GM04503 (cell line): Measurements from ENCODE around the gene CCR5.
"Not testable (repeated sequence)": the region's sequence is repeated elsewhere in the genome, so short reads cannot be mapped to it uniquely, and the experiment has no call there.

ENCODE experiments used
- DNase-seq: peaks from one replicate; pipeline ENCODE4 v3.0.0-alpha.2; 2012; ENCODE audit warnings: low read depth

The CCR5 gene

DNA sequence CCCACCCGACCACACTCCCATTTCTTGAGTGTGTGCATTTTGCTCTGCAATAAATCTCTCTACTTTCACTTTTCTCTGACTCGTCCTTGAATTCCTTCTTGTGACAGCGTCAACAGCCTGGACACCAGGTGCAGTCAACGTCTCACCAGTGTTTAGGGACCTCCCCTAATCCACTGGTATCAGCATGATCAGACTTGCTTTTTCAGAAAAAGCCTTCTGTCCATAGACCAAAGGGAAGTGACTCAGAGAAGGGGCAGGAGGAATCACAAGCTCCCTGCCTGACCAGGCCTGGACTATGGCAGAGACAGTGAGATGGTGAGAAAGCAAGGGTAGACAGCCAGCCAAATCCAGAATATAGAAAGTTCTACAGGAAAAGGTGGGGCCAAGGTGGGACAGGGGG lies 15.5 kb downstream of the CCR5 start:
- no peak for DNase-seq

DNA sequence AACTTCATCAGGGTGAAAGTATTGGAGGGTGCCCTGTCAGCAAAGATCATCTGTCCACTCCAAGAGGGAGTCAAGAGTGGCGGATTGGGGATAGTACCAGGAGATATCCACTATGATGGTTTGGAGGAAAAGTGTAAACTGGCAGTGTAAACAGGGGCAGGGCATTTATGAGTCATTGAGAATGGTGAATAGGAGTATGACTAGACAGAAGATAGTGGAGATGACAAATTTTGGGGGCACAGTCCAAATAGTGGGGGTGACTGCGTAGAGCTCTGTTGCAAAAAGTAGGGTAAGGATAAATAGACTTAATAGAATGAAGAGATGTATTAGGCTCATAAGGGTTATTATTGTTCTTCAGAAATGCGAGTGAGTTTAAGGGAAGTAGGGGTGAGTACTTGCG lies 18.1 kb downstream of the CCR5 start:
- DNase-seq, result not testable (repeated sequence)

DNA sequence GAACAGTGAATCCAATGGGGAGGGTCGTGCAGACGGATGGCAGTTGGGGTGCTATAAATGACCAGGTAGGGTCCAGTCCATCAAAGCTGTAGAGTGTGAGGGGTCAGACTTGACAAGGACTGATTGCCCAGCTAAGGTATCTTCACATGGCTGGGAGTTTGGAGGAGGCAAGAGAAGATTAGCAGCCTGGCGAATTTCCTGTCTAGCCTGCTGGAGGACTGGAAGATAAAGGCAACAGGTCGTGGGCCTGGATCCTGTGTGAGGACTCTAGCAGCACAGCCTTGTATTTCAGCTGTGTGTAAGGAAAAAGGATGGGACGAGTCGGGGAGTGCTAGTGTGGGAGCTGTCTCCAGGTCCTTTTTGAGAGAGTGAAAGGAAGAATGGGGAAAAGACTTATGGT lies 18.6 kb downstream of the CCR5 start:
- DNase-seq, result no peak

DNA sequence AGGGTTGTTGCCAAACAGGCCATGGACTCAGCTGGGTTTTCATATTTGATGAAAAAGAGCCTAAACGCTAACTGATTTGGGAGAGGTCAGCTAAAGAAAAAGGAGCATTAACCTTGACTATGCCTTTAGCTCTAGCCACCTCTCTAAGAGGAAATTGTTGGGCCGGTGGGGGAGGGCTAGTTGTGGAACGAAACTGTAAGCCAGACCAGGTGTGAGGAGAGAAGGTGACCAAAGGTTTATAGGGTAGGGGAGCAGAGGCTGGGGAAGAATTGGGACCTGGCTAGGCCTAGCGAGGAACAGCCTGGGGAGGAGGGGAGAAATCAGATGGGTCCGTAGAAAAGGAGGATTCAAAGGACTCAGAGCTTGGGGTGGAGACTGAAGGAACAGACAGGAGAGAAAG lies 20.8 kb downstream of the CCR5 start:
- DNase-seq, result not testable (repeated sequence)

DNA sequence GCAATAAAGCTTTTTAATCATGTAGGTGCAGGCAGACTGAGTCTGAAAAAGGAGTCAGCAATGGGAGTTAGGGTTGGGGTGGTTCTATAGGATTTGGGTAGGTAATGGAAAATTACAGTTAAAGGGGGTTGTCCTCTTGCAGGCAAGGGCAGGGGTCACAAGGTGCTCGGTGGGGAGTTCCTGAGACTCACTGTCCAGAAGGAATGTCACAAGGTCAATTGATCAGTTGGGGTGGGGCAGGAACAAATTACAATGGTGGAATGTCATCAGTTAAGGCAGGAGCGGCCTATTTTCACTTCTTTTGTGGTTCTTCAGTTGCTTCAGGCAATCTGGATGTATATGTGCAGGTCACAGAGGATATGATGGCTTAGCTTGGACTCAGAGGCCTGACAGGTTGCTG lies 22.3 kb downstream of the CCR5 start:
- no peak for DNase-seq

DNA sequence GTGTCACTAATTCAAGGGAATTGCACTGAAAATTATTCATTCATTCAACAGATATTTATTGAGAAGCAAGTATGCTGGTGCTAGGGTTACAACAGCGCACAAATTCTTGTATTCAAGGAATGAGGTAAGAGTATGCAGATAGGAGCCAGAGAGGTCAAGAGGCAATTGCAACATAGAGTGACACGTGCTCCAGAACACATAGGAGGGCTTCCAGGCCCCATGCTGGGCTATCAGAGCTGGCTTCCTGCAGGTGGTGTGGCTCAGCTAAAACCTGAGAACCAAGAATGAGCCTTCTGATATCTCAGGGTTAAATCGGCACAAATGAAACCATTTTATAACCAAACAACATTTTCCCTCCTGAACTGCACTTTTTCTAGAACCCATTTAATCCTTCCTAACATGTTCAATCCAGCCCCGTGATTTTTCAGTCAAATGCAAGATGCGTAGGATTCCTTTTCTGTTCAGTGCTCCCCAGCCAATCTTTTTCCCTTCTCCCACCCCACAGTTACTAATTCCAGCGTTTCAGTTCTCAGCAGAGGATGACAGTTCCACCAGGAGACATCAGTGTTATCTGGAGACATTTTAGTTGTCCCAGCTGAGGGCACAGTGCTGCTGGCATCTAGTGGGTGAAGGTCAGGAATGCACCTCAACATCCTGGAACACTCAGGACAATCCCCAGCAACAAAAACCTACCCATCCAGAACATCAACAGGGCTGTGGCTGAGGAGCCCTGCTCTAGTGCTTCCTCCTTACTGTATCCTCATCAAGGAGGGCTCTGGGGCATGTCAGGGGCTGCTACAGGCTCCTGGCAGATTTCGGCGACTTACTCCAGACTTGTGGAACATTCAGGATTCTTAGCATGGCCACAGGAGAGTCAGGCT lies 23.0 kb downstream of the CCR5 start:
- no peak for DNase-seq

DNA sequence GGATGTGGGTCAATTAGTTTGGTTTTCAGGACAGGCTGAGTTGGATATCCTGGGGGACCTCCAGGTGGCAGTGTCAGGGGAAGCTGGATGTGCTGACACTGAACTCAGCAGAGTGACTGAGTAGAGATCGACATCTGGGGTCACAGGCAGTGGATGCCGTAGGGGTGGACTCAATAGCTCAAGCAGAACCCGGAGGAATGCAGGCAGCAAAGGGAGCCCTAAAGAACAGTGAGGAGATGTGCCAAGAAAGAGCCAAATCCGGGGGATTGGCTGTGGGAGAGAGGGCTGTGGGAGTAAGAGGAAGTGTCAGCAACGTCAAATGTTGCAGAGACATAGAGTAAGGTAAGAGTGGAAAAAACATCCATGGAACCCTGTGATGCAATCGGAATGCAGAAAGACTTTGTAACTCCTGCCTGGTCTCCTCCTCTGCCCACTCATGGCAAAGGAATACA lies 24.5 kb downstream of the CCR5 start:
- DNase-seq, result no peak

DNA sequence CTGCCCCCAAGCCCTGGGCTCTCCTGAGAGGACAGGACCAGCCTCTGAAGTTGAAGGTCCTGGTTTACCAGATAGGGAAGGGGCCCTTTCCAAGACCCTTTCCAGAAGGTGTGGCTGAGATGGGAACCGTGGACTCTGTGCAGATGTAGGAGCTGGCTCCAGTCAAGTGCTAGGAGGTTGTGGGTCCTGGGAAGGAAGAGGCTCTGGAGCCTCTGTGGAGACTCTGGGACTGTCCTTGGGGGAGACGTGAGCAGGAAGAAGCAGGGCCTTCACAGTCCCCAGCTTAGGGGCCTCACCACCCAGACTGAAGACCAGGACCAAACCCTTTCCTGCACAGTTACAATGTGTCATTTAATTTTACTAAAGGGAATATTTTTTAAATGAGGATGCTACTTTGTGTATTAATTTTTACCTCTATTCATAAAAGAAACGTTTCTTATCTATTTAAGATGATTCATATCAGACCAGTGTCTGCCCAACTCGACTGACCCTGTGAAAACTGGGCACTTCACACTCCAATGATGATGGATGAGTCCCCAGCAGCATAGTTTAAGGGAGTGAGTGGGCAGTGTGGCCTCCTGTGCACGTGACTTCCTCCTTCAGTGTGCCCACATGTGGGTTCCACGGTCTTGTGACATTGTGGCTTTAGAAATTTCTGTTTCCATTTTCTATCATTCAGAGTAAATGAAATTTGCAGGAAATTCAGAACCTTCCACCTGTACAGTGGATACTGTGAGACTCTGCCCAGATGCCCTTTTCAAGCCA lies 25.2 kb downstream of the CCR5 start:
- DNase-seq, result no peak

DNA sequence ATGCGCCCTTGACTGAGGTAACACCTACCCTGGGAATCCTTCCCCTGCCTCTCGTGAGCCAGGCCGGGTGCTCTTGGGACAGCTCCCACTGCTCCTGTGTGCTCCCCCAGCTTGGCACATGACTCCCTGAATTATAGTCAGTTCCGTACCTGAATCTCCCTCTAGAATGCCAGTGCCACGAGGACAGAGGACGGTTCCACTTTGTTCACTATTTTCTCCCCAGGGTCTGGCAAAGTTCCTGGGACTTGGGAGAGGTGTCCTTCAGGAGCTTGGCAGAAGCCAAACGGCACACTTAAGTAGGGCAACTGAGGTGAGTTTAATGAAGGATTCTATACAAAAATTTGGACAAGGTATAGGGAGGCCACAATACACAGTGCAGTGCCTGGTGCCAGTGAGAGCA lies 26.4 kb downstream of the CCR5 start:
- DNase-seq, result no peak

DNA sequence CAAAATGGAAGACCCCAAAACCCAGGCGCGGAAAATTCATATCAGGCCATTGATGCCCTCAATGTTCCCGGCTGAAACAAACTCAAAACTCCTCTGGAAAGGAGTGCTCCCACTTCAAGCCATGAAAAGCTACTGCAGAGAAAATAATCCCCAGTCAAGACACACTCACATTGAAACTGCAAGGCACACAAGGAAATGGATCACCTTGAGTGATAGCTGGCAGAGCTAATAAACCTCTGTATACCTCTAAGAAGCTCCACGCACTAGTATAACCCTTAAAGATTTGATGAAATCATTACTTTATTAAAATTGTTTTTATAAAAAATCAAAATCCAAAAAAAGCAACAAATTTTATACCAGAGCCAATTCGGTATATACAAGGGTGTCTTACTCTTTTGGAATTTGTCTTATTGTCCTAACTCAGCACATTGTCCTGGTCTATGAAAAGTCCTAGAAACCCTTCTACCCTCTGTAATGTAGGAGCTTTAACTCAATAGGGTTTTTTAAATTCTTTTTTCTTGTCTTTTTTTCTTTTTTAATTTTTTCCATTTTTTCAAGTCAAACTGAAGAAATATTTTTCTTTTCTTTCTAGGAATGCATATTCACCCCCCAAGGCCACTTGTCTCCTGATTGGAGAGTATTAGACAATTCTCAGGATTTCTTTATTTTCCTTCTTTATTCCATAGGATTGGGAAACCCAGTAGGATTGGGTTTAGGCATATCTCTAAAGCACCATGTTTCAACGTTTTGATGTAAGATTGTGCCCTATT lies 27.6 kb downstream of the CCR5 start:
- DNase-seq, result no peak

DNA sequence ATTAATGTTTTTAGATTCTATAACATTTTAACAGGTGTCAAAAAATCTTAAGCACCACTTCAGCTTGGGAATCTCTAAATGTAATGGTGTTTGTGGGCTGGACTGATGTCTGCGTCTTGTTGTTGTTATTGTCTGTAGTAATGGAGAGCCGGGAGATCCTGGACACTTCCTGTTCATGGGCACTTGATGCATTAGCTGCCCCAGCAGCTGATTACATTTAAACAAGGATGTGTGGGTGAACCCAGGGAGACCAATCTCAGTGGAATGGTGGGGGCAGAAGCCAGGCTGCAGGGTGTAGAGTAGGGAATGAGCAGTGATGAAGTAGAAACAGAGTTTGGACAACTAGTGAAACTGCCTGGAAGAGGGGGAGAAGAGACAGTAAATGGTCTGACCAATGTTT lies 28.4 kb downstream of the CCR5 start:
- no peak for DNase-seq

DNA sequence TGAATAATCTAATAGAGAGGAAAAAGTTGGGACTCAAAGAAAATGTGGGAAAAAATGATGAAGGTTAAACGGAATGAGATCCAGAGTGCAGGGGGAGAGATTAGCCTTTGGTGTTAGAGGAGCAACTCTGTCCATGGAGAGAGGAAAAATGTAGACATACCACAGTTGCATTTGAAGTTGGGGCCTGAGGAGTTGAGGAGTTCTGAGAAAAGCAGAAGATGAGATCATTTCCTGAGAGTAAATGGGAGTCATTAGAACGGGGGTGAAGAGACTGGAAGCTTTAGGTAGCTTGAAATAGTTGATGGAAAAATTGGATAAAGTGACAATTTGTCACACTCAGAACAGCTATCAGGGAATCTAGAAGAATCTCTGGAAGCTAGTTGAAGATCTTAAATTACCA lies 28.8 kb downstream of the CCR5 start:
- DNase-seq, result no peak

DNA sequence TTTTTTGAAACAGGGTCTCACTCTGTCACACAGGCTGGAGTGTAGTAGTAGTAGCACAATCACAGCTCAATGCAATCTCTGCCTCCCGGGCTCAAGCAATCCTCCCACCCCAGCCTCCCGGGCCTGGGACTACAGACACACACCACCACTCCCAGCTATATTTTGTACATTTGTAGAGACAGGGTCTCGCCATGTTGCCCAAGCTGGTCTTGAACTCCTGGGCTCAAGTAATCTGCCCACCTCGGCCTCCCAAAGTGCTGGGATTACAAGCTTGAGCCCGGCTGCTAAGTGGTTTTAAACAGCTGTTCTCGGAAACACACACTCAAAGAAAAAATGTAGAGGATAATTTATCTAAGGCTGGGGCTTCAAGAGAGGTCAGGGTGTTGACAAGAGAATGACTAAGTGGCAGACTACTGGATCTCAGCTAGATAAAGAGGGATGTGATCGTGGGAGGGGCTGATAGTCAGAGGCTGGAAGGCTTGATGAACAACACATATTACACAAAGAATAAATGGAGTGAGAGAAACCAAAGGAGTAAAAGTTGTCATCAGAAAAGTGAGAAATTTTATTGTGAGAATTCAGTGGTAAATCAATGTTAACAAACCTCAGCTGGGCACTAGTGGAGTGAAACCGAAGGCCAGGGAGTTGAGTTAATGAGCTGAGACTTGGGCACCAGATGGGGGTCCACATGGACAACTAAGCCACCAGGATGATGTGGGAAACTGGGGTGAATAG lies 29.4 kb downstream of the CCR5 start:
- DNase-seq, result no peak

DNA sequence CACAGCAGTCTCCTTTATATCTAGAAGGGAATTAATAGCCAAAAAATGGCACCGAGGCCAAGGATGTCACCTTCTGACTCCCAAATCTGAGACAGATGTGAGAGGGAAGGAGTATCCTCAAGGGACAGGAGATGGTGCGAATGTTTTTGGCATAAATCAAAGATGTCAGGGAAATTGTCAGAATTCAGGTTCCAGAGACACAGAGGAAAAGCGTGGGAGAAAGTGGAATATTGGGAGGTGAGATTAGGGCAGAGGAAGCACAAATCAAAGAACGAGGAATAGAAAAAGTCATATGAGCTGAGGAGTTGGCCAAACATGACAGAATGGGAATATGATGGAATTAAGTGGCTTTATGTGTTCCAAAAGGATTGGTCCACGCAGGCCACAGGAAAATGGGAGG lies 30.1 kb downstream of the CCR5 start:
- no peak for DNase-seq

DNA sequence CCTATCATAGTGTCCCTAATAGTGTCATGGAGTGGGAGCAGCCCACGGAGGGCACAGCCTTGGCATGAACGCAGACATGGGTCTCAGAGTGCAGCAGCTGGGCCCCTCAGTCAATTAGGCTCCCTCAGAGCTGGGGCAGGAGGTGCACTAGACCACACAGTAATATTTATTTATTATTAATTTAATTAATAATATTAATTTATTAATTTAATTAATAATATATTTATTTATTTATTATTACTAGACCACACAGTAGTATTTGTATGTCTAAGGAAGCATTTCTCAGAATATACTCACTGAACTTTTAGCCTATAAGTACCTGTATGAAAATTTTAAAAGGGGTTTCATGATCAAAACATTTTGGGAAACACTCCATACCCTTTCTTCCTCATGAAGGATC lies 30.8 kb downstream of the CCR5 start:
- no peak for DNase-seq

DNA sequence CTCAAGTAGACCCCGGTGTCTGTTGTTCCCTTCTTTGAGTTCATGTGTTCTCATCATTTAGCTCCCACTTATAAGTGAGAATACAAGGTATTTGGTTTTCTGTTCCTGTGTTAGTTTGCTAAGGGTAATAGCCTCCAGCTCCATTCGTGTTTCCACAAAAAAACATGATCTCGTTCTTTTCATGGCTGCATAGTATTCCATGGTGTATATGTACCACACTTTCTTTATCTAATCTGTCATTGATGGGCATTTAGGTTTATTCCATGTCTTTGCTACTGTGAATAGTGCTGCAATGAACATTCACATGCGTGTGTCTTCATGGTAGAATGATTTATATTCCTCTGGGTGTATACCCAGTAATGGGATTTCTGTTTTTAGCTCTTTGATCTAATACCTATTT lies 32.2 kb downstream of the CCR5 start:
- not testable (repeated sequence) for DNase-seq

DNA sequence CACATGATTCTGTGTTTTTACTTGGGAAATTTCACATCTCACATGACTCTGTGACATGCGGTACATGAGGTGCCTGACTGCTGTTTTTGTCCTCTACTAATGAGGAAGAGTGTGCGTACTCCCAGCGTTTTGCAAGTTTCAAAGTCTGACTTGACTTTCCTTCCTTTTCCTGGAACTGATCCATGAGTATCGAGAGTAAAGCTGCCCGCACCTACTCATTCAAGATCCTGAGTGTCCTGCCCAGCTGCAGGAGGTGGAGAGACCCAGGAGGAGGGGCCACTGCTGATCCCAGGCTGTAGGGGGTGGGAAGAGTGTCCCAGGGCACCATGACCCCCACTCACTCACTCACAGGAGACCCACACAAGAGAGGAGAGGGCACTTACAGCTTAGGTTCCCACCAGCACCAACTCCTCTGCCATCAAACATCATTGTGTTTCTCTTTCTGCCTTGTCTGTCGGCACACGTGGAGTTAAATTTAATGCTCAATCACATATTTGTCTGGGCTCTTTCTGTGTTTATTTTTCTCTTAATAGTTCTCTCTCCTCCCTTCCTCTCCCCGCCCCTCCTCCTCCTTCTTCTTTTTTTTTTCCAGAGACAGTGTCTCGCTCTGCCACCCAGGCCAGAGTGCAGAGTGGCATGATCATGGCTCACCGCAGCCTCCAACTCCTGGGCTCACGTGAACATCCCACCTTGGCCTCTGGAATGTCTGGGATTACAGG lies 34.7 kb downstream of the CCR5 start:
- no peak for DNase-seq

DNA sequence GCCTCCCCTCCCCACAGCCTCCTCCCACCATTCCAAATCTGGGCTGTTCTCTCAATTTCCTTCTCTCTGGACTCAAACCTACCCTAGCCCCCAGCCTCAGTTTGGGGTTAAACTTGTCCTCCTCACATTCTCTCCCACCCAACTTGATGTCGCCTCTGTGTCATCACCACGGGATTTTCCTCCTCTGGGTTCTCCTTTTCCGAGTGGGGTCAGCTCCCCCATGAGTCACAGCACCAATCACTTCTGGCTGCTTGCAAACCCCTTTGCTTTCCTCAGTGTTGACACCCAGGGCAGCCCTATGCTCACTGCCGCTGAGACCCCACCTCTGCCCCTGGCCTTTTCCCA lies 35.7 kb downstream of the CCR5 start:
- DNase-seq, result no peak

DNA sequence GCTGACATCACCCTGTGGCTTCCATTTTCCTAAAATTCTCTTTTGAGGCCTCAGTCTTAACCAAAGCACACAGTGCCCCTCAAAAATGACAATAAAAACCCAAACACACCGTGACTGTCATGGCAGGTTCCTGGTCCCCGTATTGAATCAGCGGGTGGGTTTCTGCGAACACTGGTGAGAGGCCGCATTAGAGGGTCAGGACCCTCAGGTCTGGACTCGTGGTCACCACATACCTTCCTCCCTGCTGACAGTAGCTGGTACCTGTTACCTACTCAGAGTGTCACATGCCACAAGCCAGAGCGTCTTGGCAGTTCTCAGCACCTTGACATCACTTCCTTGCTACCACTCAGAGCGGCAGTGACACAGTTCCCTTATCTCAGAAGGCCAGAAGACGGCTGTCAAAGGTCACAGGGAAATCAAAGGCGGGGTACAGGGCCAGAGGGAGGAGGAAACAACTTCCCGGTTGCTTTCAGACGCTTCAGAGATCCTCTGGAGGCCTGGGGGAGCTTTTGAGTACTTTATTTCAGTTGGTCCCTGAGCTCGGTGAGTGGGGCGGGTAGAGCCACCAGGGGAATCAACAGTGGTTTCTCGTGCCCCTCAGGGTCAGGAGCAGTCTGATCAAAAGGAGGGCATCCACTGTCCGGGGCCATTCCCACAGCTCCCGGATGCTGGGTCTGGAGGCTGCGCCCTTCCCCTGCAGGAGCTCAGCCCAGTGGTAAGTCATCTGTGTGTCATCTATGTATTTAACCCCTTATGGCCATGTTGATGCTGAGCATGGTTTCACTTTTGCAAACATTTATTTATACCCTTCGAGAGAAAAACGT lies 36.3 kb downstream of the CCR5 start, which contains the start of the genes CCR5AS and CCRL2:
Gene CCR5AS (minus strand): TSS at position 279 of the 824 bp plus-strand sequence.
Gene CCRL2 (plus strand): TSS at position 472 of the 824 bp plus-strand sequence. CDS start 821 bp downstream, outside the sequence.
- DNase-seq, result no peak

DNA sequence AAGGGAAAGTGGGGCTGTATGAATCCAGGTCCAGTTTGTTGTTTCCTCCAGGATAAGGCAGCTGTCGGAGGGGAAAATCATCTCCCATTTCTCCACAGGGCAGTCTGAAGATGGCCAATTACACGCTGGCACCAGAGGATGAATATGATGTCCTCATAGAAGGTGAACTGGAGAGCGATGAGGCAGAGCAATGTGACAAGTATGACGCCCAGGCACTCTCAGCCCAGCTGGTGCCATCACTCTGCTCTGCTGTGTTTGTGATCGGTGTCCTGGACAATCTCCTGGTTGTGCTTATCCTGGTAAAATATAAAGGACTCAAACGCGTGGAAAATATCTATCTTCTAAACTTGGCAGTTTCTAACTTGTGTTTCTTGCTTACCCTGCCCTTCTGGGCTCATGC lies 37.2 kb downstream of the CCR5 start:
- DNase-seq, result no peak
